PC-3 (cell line): ENCODE measurements around the gene TMEM190.

Experiments
- EZH2 ChIP-seq: fragments of 300-600 bp; sonication (generic); IDR thresholded peaks from one replicate; pipeline ENCODE4 v1.6.1; 2017; ENCODE audit warnings: antibody characterized with exemption, mild to moderate bottlenecking, low read length; ENCODE audit not compliant: unreplicated experiment
- EZH2phosphoT487 ChIP-seq: fragments of 300-600 bp; sonication (generic); IDR thresholded peaks from 2 replicates; pipeline ENCODE4 v1.6.1; 2018; ENCODE audit warnings: mild to moderate bottlenecking, antibody characterized with exemption, low read length, borderline replicate concordance
- TF ChIP-seq, protein P1 (sequence below): fragments of 300-600 bp; sonication (generic); conservative IDR thresholded peaks from 2 replicates; pipeline ENCODE4 v1.5.1; 2017; ENCODE audit warnings: antibody characterized with exemption, low read depth, mild to moderate bottlenecking, low read length

DNA sequence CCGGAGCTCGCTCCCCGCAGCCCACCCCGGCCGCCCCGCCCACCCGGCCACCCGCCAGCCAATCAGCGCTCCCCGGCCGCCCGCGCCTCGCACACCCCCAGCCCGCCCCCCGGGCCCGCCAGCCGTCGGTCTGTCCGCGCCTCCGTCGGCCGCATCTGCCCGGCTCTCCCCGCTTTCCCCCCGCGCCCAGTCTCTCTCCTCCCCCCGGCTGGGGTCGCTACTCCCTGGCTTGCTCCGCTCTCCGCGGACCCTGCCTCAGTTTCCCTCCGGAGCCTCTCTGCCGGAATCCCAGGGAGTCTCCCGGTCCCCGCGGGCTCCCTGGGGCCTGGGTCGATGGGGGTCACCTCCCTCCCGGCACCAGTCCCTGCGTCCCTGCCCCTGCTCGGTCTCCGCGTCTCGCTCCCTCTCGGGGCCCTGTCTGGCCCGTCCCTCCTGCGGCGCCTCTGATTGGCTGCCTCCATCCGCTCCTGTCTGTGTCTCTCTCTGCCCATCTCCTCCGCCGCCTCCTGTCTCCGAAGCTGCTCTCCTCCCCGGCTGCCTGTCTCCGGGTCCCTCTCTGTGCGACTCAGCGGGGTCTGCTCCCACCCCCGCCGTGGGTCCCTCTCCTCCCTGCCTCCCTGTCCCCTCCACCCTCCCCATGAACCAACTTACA is 6.8 kb upstream of the TMEM190 start:
- TF ChIP-seq, protein P1, sequence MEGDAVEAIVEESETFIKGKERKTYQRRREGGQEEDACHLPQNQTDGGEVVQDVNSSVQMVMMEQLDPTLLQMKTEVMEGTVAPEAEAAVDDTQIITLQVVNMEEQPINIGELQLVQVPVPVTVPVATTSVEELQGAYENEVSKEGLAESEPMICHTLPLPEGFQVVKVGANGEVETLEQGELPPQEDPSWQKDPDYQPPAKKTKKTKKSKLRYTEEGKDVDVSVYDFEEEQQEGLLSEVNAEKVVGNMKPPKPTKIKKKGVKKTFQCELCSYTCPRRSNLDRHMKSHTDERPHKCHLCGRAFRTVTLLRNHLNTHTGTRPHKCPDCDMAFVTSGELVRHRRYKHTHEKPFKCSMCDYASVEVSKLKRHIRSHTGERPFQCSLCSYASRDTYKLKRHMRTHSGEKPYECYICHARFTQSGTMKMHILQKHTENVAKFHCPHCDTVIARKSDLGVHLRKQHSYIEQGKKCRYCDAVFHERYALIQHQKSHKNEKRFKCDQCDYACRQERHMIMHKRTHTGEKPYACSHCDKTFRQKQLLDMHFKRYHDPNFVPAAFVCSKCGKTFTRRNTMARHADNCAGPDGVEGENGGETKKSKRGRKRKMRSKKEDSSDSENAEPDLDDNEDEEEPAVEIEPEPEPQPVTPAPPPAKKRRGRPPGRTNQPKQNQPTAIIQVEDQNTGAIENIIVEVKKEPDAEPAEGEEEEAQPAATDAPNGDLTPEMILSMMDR, result no peak
- no peak for TF ChIP-seq EZH2
- no peak for TF ChIP-seq EZH2phosphoT487
